ENCODE measurements around the gene PARVA. TPM values are rescaled to one million over a fixed set of nuclear protein-coding genes. Genes with fewer than 3 reads are reported as not detected.

PARVA gene
- total RNA-seq, 2 donors from 2014 or later = 38.4 to 55.1 TPM

DNA sequence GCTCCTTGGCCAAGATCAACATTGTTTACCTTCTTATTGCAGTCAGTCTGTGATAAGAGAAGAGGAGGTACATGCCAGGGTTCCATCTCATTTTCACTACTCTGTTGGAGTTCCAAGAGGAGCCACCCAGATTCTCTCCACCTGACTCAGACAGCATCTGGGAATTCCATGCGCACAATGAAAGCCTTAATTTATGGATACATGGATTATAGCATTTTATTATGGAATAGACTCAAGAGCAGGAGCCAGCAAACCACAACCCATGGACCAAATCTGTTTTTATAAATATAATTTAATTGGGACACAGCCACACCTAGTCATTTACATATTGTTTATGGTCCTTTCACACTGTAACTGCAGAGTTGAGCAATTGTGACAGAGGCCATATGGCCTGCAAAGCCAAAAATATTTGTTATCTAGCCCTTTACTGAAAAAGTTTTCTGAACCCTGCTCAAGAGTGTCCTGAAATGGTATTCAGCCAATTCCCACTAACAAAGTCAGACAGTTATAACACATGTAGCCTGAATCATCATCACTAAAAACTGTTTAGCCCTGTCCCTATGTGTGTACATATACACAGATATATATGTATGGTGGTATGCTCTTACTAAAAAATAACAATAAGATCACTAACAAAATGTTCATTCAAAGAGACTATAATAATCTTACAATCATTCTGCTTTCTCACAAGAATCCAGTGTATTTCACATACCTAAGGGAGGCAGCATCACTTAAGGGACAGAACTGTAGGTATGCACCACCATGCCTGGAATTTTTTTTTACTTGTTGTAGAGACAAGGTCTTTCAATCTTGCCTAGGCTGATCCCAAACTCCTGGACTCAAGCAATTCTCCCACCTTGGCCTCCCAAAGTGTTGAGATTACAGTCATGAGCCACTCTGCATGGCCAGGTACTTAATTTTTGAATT, 192.4 kb downstream of the PARVA start:
- no peaks in the 10 kb centered on the region for H3K36me3 ChIP-seq
- no peak overlapping the region for H3K27ac ChIP-seq
- intact Hi-C loops (cut with DNase I) = no loop called here
- no peak overlapping the region for H3K4me3 ChIP-seq
- H3K9me3 ChIP-seq = no peaks in the 10 kb centered on the region
- no peaks in the 10 kb centered on the region for H3K27me3 ChIP-seq (replicated peaks; ENCODE audit: insufficient read depth)
- no peak for TF ChIP-seq POLR2A (IDR thresholded peaks at IDR 0.05)
- TF ChIP-seq, protein P1, sequence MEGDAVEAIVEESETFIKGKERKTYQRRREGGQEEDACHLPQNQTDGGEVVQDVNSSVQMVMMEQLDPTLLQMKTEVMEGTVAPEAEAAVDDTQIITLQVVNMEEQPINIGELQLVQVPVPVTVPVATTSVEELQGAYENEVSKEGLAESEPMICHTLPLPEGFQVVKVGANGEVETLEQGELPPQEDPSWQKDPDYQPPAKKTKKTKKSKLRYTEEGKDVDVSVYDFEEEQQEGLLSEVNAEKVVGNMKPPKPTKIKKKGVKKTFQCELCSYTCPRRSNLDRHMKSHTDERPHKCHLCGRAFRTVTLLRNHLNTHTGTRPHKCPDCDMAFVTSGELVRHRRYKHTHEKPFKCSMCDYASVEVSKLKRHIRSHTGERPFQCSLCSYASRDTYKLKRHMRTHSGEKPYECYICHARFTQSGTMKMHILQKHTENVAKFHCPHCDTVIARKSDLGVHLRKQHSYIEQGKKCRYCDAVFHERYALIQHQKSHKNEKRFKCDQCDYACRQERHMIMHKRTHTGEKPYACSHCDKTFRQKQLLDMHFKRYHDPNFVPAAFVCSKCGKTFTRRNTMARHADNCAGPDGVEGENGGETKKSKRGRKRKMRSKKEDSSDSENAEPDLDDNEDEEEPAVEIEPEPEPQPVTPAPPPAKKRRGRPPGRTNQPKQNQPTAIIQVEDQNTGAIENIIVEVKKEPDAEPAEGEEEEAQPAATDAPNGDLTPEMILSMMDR (IDR thresholded peaks at IDR 0.05) = no peak
- no peak for TF ChIP-seq POLR2AphosphoS5 (IDR thresholded peaks at IDR 0.05)
- H3K4me1 ChIP-seq (replicated peaks) = no peaks in the 10 kb centered on the region
- 95% methylated on average over 1 of the region's 1 CpG for WGBS
- DNase-seq (ENCODE audit: low spot score) = no peak

DNA sequence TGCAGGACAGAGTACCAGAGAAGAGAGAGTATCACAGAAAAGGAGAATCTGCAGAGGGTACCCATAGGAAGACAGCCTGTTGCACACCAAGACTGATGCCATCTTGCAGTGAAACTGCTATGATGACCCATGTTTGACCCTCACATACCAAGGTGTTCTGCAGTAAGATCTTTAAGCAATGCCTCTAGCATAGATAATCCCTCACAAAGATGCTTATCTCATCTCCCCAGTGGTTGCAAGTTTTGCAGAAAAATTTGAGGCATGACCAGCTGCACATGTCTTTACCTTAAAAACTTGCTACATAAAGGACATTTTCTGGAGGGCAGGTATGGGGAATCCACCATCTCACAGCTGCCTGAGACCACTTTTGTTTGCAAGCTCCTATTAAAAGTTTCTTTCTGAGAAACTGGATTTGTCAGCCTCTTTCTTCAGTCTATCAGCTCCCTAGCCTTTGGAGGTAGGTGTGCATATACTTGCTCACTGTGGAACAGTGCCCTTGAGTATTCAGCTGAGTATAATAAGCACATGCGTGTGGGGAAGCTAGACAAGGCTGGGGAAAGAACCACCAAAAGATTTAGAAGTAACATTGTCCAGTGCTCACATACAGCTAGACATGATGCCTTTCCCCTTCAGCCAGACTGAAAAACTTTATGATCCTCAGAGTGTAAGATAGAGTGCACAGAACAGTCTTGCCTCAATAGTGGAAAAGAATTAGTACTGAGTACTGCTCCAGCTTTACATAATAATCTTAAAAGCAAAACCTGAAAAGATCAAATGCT, 196.5 kb downstream of the PARVA start:
- no peak for TF ChIP-seq POLR2A (IDR thresholded peaks at IDR 0.05)
- TF ChIP-seq, protein P1 (IDR thresholded peaks at IDR 0.05) = no peak
- TF ChIP-seq POLR2AphosphoS5 (IDR thresholded peaks at IDR 0.05) = no peak
- WGBS = 48% methylated on average over 1 of the region's 1 CpG

DNA sequence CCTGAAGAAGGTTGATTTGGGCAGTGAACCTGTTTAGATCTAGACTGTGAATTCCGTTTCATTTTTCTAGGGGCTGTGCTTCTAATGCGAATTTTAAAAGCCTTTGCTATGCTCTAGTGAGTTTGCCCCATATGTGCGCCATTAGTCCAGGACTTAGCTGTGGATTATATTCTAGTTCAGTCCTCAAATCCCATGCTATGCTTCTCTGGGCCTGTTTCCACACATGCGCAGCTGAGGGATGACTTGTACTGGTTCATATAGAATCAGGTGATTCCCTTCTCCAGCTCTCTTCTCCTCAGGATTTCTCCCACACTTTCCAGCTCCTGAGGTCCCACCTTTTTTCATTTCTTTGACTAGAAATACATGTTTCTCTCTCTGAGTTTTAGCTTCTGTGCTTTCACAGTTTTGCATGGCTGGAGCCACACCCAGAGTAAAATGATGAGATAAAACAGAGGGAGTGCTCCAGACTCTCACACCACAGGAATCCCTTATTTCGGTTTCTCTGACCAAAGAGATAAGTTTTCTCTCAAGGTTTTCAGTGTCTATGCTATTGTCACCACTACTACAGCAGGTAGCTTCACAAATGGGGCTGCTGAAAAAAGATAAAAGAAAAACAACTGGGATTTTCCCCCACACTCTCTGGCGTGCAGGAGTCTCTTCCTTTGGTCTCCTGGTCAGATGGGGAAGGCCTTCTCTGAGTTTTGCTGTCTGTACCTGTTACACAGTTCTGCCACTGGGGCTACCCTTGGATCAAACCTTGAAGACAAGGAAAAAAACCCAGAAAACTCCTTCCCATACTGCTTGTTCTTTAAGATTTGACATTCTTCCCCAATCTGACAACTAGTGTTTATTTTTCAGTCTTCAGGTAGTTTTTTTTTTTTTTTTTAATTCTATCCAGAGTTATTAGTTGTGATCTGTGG, 200.6 kb downstream of the PARVA start:
- Histone ChIP-seq H3K27ac (no peak overlapping the region), H3K27me3 (replicated peaks; ENCODE audit: insufficient read depth) (no peaks in the 10 kb centered on the region), H3K36me3 (no peaks in the 10 kb centered on the region), H3K9me3 (no peaks in the 10 kb centered on the region), H3K4me1 (replicated peaks) (no peaks in the 10 kb centered on the region), H3K4me3 (no peak overlapping the region)
- intact Hi-C loops (cut with DNase I) = no loop called here
- TF ChIP-seq POLR2AphosphoS5 (IDR thresholded peaks at IDR 0.05) = no peak
- TF ChIP-seq, protein P1 (IDR thresholded peaks at IDR 0.05) = no peak
- TF ChIP-seq POLR2A (IDR thresholded peaks at IDR 0.05) = no peak
- 83% methylated on average over 6 of the region's 6 CpGs for WGBS
- DNase-seq (ENCODE audit: low spot score) = no peak

More for the DNA sequence above, 196.5 kb downstream of the PARVA start:
- H3K9me3 ChIP-seq = no peaks in the 10 kb centered on the region
- no peak overlapping the region for H3K27ac ChIP-seq
- intact Hi-C loops (cut with DNase I) = no loop called here
- no peaks in the 10 kb centered on the region for H3K27me3 ChIP-seq (replicated peaks; ENCODE audit: insufficient read depth)
- H3K4me1 ChIP-seq (replicated peaks) = no peaks in the 10 kb centered on the region
- H3K36me3 ChIP-seq = no peaks in the 10 kb centered on the region
- no peak overlapping the region for H3K4me3 ChIP-seq
- no peak for DNase-seq (ENCODE audit: low spot score)

GRCh38 chr11:12581416-12581815, 204.0 kb downstream of the PARVA start:
- H3K4me3 ChIP-seq = no peak overlapping the region
- no peak for DNase-seq (ENCODE audit: low spot score)
- H3K27ac ChIP-seq = no peak overlapping the region

More at GRCh38 chr11:12581416-12581815, 204.0 kb downstream of the PARVA start:
- Histone ChIP-seq H3K9me3 (no peaks in the 10 kb centered on the region), H3K4me1 (replicated peaks) (no peaks in the 10 kb centered on the region), H3K36me3 (no peaks in the 10 kb centered on the region), H3K27me3 (replicated peaks; ENCODE audit: insufficient read depth) (no peaks in the 10 kb centered on the region)
- TF ChIP-seq, protein P1 (IDR thresholded peaks at IDR 0.05) = no peak
- TF ChIP-seq POLR2A (IDR thresholded peaks at IDR 0.05) (no peak), POLR2AphosphoS5 (IDR thresholded peaks at IDR 0.05) (no peak)
- intact Hi-C loops (cut with DNase I) = no loop called here
- 89% methylated on average over 3 of the region's 3 CpGs for WGBS
